Calu3 (cell line): Measurements from ENCODE around the gene TXNDC2. TPM values are rescaled to one million over a fixed set of nuclear protein-coding genes. Genes with fewer than 3 reads are reported as not detected.
"Not testable (repeated sequence)": the region's sequence is repeated elsewhere in the genome, so short reads cannot be mapped to it uniquely, and the experiment has no call there.

Experiments
- BruUV-seq: library from RNA; stranded (reverse); fragments of 400-500 nt; replicated peaks from 2 replicates; lab custom pipeline; 2021; lab: Mats Ljungman, UMichigan
- CTCF ChIA-PET: fragments of 300-600 bp; sonication (Branson Sonifier 250); formaldehyde crosslinking; loops from one replicate; lab custom pipeline; 2022; ENCODE audit warnings: antibody characterized with exemption; lab: Charles Lee
- DNase-seq: peaks from one replicate; pipeline ENCODE4 v3.0.0; 2022
- H3K27ac Mint-ChIP-seq: one replicate; pipeline ENCODE4 v1.8.0; 2022; ENCODE audit warnings: mixed read lengths; ENCODE audit not compliant: unreplicated experiment
- H3K27me3 Mint-ChIP-seq: one replicate; pipeline ENCODE4 v1.8.0; 2022; ENCODE audit warnings: mixed read lengths; ENCODE audit not compliant: unreplicated experiment
- H3K36me3 Mint-ChIP-seq: one replicate; pipeline ENCODE4 v1.8.0; 2022; ENCODE audit warnings: mild to moderate bottlenecking, moderate library complexity, mixed read lengths; ENCODE audit not compliant: insufficient read depth, unreplicated experiment
- H3K4me1 Mint-ChIP-seq: one replicate; pipeline ENCODE4 v1.8.0; 2022; ENCODE audit warnings: mild to moderate bottlenecking, low read depth, mixed read lengths; ENCODE audit not compliant: unreplicated experiment
- H3K4me3 Mint-ChIP-seq: one replicate; pipeline ENCODE4 v1.8.0; 2022; ENCODE audit warnings: mild to moderate bottlenecking, low read depth, moderate library complexity, mixed read lengths; ENCODE audit not compliant: unreplicated experiment
- H3K9me3 Mint-ChIP-seq: one replicate; pipeline ENCODE4 v1.8.0; 2022; ENCODE audit warnings: low read depth, mixed read lengths; ENCODE audit not compliant: unreplicated experiment
- CTCF ChIP-seq: fragments of 200-600 bp; IDR thresholded peaks from one replicate; pipeline ENCODE4 v1.8.0; 2022; ENCODE audit warnings: antibody characterized with exemption; ENCODE audit not compliant: unreplicated experiment
- intact Hi-C: fragments of 100-400 bp; cut with micrococcal nuclease; formaldehyde crosslinking; loops from one replicate; pipeline ENCODE4 v1.10.0; 2022; ENCODE audit not compliant: unreplicated experiment
- total RNA-seq: library from RNA; stranded (reverse); gene quantifications from 2 replicates; pipeline ENCODE4 v1.2.3, GENCODE V29; 2022

Gene TXNDC2
- total RNA-seq, 1 experiment from 2014 or later: not detected

DNA sequence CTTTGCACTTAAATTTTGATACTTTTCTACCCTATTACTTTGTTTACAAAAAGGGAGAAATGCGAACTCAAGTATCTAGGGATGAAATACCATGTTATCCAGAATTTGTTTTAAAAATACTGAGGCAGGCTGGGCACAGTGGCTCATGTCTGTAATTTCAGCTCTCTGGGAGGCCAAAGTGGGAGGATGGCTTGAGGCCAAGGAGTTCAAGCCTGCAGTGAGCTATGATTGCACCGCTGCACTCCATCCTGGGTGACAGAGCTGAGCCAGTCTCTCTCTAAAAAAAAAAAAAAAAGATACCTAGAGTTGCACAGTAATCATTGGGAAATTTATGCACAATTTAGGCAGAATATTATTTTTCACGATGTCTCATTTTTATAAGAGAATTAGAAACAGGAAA lies 15.6 kb downstream of the TXNDC2 start:
- DNase-seq: no peak
- Mint-ChIP-seq H3K27me3 (no peaks in the 10 kb centered on the region), H3K27ac (no peak overlapping the region), H3K36me3 (no peaks in the 10 kb centered on the region), H3K4me3 (no peak overlapping the region), H3K9me3 (no peaks in the 10 kb centered on the region), H3K4me1 (peaks cover 25% of the 10 kb centered on the region)
- CTCF ChIA-PET: no interaction called here
- intact Hi-C loops: no loop called here
- BruUV-seq: no TSS peak
- no peak for TF ChIP-seq CTCF

GRCh38 chr18:9902264-9902663 lies 16.5 kb downstream of the TXNDC2 start:
- BruUV-seq, H3K27me3 Mint-ChIP-seq, CTCF ChIA-PET, H3K4me3 Mint-ChIP-seq, H3K27ac Mint-ChIP-seq, H3K36me3 Mint-ChIP-seq, DNase-seq, intact Hi-C loops, H3K9me3 Mint-ChIP-seq: not testable (repeated sequence)
- H3K4me1 Mint-ChIP-seq: peaks cover 25% of the 10 kb centered on the region

DNA sequence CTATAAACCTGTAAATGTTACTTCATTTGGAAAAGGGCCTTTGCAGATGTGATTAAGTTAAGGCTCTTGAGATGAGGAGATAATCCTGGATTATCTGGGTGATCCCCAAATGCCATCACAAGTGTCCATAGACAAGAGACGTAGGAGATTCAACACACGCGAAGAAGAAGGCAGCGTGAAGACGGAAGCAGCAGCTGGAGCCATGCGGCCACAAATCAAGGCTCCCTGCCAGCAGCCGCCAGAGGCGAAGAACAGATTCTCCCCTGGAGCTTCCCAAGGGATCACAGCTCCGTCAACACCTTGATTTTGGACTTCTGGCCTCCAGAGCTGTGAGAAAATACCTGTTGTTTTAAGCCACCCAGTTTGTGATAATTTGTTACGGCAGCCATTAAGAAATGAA lies 17.1 kb downstream of the TXNDC2 start:
- no peaks in the 10 kb centered on the region for H3K36me3 Mint-ChIP-seq
- no peaks in the 10 kb centered on the region for H3K9me3 Mint-ChIP-seq
- DNase-seq: no peak
- H3K27ac Mint-ChIP-seq: no peak overlapping the region
- peaks cover 25% of the 10 kb centered on the region for H3K4me1 Mint-ChIP-seq
- intact Hi-C loops: no loop called here
- no peak overlapping the region for H3K4me3 Mint-ChIP-seq
- no peak for TF ChIP-seq CTCF
- CTCF ChIA-PET: no interaction called here
- no TSS peak for BruUV-seq
- no peaks in the 10 kb centered on the region for H3K27me3 Mint-ChIP-seq

GRCh38 chr18:9905401-9905922 lies 19.7 kb downstream of the TXNDC2 start:
- DNase-seq: no peak
- no peak overlapping the region for H3K27ac Mint-ChIP-seq
- no peak overlapping the region for H3K4me3 Mint-ChIP-seq
- no TSS peak for BruUV-seq
- H3K4me1 Mint-ChIP-seq: peaks cover 8% of the 10 kb centered on the region
- peaks cover 14% of the 10 kb centered on the region for H3K27me3 Mint-ChIP-seq
- intact Hi-C loops: no loop called here
- no peaks in the 10 kb centered on the region for H3K9me3 Mint-ChIP-seq
- H3K36me3 Mint-ChIP-seq: no peaks in the 10 kb centered on the region
- no peak for TF ChIP-seq CTCF
- CTCF ChIA-PET: no interaction called here

DNA sequence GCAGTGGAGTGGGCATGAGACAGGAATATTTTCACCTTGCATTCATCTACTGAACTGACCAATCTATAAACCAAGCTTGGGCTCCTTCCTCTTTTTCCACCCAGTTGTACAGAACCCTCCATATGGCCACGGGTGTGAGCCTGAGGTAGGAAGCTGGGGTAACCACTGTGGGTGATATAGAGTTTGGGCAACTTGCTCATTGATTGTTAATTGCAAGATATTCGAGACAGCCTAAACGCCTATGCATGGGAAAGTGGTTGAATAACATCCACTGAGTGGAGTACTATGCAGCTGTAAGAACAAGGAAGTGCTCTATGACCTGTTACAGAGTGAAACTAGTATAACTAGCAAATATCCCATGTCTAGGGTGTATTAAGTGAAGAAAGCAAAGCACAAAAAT lies 20.7 kb downstream of the TXNDC2 start:
- DNase-seq: no peak
- H3K4me1 Mint-ChIP-seq: no peaks in the 10 kb centered on the region
- H3K4me3 Mint-ChIP-seq: no peak overlapping the region
- intact Hi-C loops: no loop called here
- CTCF ChIA-PET: no interaction called here
- H3K36me3 Mint-ChIP-seq: no peaks in the 10 kb centered on the region
- no peak for TF ChIP-seq CTCF
- no TSS peak for BruUV-seq
- no peak overlapping the region for H3K27ac Mint-ChIP-seq
- no peaks in the 10 kb centered on the region for H3K9me3 Mint-ChIP-seq
- peaks cover 14% of the 10 kb centered on the region for H3K27me3 Mint-ChIP-seq
